Activated CD4-positive, alpha-beta memory T cell treated with anti-CD3 and anti-CD28 coated beads, Interleukin-2, amount 10 ng/mL, durations not matched to agents 7 days and 5 days (primary cell): ENCODE measurements around the gene AP4B1. TPM values are rescaled to one million over a fixed set of nuclear protein-coding genes. Genes with fewer than 3 reads are reported as not detected.

ENCODE experiments used
- CTCF ChIA-PET: fragments of 350-600 bp; sonication (Branson Sonifier 250); formaldehyde crosslinking; loops from one replicate; lab custom pipeline; 2021; ENCODE audit warnings: antibody characterized with exemption, inconsistent platforms; lab: Charles Lee
- POLR2A ChIA-PET: fragments of 350-600 bp; sonication (Branson Sonifier 250); formaldehyde crosslinking; loops from one replicate; lab custom pipeline; 2021; ENCODE audit warnings: antibody characterized with exemption; lab: Charles Lee
- DNase-seq: peaks from one replicate; pipeline ENCODE4 v3.0.0-alpha.2; 2020
- H3K27ac Mint-ChIP-seq: one replicate; pipeline ENCODE4 v1.8.0; 2021; ENCODE audit warnings: mild to moderate bottlenecking, mixed read lengths
- H3K27me3 Mint-ChIP-seq: one replicate; pipeline ENCODE4 v1.8.0; 2021; ENCODE audit warnings: mixed read lengths
- H3K36me3 Mint-ChIP-seq: one replicate; pipeline ENCODE4 v1.8.0; 2021; ENCODE audit warnings: low read depth, mixed read lengths
- H3K4me1 Mint-ChIP-seq: one replicate; pipeline ENCODE4 v1.8.0; 2021; ENCODE audit warnings: mixed read lengths
- H3K4me3 Mint-ChIP-seq: one replicate; pipeline ENCODE4 v1.8.0; 2021; ENCODE audit warnings: mild to moderate bottlenecking, mixed read lengths
- H3K9me3 Mint-ChIP-seq: one replicate; pipeline ENCODE4 v1.8.0; 2021; ENCODE audit warnings: mixed read lengths
- total RNA-seq, 2 experiments: library from RNA; stranded (reverse); gene quantifications; one replicate each; pipeline ENCODE4 v1.2.3, GENCODE V29; 2021

AP4B1 gene
- total RNA-seq, 2 experiments from 2014 or later, result 53.7 to 56.7 TPM

DNA sequence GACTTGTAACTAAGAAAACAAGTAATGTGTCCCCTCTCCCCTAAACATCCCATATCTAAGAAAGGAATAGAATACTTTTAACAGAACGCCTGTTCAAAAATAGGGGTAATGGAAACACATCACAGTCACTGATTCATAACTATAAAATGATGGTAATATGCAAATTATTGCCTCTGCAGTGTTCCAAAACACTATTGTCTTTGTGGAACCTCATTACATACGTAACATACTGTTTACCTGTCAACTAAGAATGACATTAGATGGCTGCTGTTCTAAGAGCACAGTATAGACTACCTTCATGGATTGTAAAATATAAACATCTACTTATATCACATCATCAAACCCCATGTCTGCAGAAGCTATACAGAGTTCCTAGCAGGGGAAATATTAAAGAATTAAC lies 13.8 kb downstream of the AP4B1 start:
- Mint-ChIP-seq H3K4me3 (no peak overlapping the region), H3K4me1 (peaks cover 22% of the 10 kb centered on the region), H3K9me3 (no peaks in the 10 kb centered on the region), H3K27ac (no peak overlapping the region), H3K27me3 (no peaks in the 10 kb centered on the region), H3K36me3 (peaks cover 31% of the 10 kb centered on the region)
- POLR2A ChIA-PET, result interaction anchor here (1.1 kb wide), 1 partner anchor 13 kb away, joined by 4 read pairs; no protein-coding TSS in a partner anchor
- CTCF ChIA-PET, result interaction anchor here (0.6 to 1.3 kb wide), 6 partner anchors 13 to 1134 kb away, joined by 3 to 7 read pairs (median 4); no protein-coding TSS in a partner anchor
- DNase-seq, result no peak

GRCh38 chr1:113887402-113888175 lies 17.0 kb downstream of the AP4B1 start, which contains the start of gene BCL2L15:
Gene BCL2L15, minus strand, starts transcription at chr1:113887581. Its CDS starts 206 bp downstream, at chr1:113887375.
- H3K4me3 Mint-ChIP-seq, result no peak within 1 kb of the TSS
- ChIA-PET POLR2A (interaction anchor here (1.2 to 3.8 kb wide), 3 partner anchors 12 to 16 kb away, joined by 3 to 18 read pairs (median 10); partner anchors contain the start of gene AP4B1), CTCF (interaction anchor here (1.3 kb wide), 2 partner anchors 8 to 12 kb away, joined by 3 to 4 read pairs; no protein-coding TSS in a partner anchor)
- no peak within 1 kb of the TSS for H3K27ac Mint-ChIP-seq
- H3K4me1 Mint-ChIP-seq, result peaks cover 26% of the 10 kb centered on the region
- no peak for DNase-seq
- peaks cover 17% of the 10 kb centered on the region for H3K36me3 Mint-ChIP-seq
- no peaks in the 10 kb centered on the region for H3K9me3 Mint-ChIP-seq
- H3K27me3 Mint-ChIP-seq, result no peaks in the 10 kb centered on the region

DNA sequence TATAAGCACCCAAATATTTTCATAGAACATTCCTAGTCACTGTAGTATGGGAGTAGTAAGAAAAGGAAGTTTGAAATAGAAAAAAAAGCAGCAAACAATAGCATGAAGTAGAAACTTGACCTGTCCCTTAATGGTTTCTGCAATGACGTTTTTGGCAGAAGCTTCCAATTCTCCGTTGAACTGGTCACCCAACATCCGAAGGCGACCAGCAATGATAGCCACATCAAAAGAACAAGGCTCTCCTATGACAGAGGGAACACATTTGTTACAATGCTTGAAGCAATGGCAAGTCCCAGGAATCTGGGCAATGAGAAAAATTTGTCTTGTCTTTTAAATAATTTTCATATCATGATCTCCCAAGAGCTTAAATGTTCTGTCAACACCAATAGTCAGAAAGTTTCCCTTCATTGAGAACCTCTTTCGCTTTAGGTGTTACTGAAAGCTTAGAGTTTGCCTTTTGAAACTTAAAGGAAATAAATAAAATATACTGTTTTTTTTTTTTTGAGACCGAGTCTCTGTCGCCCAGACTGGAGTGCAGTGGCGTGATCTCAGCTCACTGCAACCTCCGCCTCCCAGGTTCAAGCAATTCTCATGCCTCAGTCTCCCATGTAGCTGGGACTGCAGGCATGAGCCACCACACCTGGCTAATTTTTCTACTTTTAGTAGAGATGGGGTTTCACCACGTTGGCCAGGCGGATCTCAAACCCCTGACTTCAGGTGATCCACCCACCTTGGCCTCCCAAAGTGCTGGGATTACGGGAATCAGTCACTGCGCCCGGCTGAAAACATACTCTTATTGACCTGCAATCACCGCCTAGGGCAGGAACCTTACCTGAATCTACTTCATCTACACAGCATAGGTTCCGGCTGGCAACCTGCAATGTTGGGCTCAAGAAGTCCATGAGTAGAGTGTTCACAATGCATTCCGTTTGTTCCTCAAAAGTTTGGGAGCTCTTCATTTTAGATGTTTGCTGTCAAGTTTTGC lies 17.9 kb downstream of the AP4B1 start:
- POLR2A ChIA-PET, result interaction anchor here (1.1 to 3.8 kb wide), 4 partner anchors 11 to 44 kb away, joined by 3 to 18 read pairs (median 6); partner anchors contain the start of gene AP4B1
- Mint-ChIP-seq H3K27me3 (no peaks in the 10 kb centered on the region), H3K4me1 (peaks cover 27% of the 10 kb centered on the region), H3K9me3 (no peaks in the 10 kb centered on the region), H3K36me3 (peaks cover 17% of the 10 kb centered on the region), H3K27ac (no peak overlapping the region), H3K4me3 (no peak overlapping the region)
- DNase-seq, result no peak
- CTCF ChIA-PET, result interaction anchor here (1.3 kb wide), 2 partner anchors 9 to 11 kb away, joined by 3 to 4 read pairs; no protein-coding TSS in a partner anchor

DNA sequence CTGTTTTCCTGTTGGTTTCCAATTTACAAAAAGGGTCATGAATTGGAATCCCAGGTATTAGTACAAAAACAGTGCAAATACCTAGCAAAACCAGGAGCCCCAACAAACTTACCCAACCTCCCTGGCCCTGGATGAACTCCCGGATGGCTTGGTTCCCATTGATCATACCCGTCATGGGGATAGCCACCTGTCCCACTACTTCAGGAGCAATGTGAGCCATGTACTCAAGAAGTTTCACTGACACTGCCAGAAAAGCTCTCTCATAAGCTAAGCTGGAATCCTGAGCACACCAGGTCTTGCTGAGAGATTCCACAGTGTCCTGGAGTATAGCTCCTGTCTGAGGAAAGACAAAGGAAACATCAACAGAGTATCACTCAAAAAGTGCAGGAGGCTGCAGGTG lies 22.9 kb downstream of the AP4B1 start:
- H3K27ac Mint-ChIP-seq, result no peak overlapping the region
- ChIA-PET CTCF (interaction anchor here (0.9 to 1.2 kb wide), 3 partner anchors 12 to 401 kb away, joined by 3 to 6 read pairs (median 3); no protein-coding TSS in a partner anchor), POLR2A (interaction anchor here (1.3 to 6.4 kb wide), 4 partner anchors 11 to 65 kb away, joined by 3 to 41 read pairs (median 10); partner anchors contain the start of genes AP4B1 and DCLRE1B)
- DNase-seq, result no peak
- H3K4me3 Mint-ChIP-seq, result no peak overlapping the region
- no peaks in the 10 kb centered on the region for H3K9me3 Mint-ChIP-seq
- peaks cover 21% of the 10 kb centered on the region for H3K36me3 Mint-ChIP-seq
- H3K4me1 Mint-ChIP-seq, result peaks cover 51% of the 10 kb centered on the region
- H3K27me3 Mint-ChIP-seq, result no peaks in the 10 kb centered on the region

GRCh38 chr1:113879739-113880038 lies 24.9 kb downstream of the AP4B1 start:
- H3K4me1 Mint-ChIP-seq, result peaks cover 60% of the 10 kb centered on the region
- DNase-seq, result no peak
- H3K4me3 Mint-ChIP-seq, result no peak overlapping the region
- no peaks in the 10 kb centered on the region for H3K9me3 Mint-ChIP-seq
- H3K27ac Mint-ChIP-seq, result no peak overlapping the region
- CTCF ChIA-PET, result interaction anchor here (2.1 kb wide), 1 partner anchor 24 kb away, joined by 4 read pairs; the partner anchor contains the start of gene AP4B1
- POLR2A ChIA-PET, result interaction anchor here (1.1 to 6.4 kb wide), 4 partner anchors 10 to 49 kb away, joined by 3 to 41 read pairs (median 11); partner anchors contain the start of genes AP4B1, DCLRE1B and HIPK1
- no peaks in the 10 kb centered on the region for H3K27me3 Mint-ChIP-seq
- peaks cover 17% of the 10 kb centered on the region for H3K36me3 Mint-ChIP-seq

DNA sequence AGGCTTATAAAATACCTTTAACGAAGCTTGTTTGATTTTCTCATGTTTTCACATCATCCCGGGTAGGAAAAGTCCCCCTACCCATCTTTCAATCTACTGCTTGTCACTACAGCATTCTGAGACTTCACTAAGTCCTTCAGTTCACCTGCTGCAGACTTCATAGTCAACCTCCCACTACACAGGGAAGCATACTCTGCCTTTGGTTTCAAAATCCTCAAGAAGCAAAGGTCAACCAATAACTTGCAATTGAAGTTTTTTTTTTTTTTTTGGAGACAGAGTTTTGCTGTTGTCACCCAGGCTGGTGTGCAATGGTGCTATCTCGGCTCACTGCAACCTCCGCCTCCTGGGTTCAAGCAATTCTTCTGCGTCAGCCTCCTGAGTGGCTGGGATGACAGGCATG lies 28.4 kb downstream of the AP4B1 start:
- Mint-ChIP-seq H3K4me3 (no peak overlapping the region), H3K27me3 (no peaks in the 10 kb centered on the region), H3K27ac (no peak overlapping the region), H3K4me1 (peaks cover 75% of the 10 kb centered on the region), H3K9me3 (no peaks in the 10 kb centered on the region), H3K36me3 (peaks cover 14% of the 10 kb centered on the region)
- POLR2A ChIA-PET, result interaction anchor here (1.5 to 4.5 kb wide), 5 partner anchors 11 to 54 kb away, joined by 3 to 40 read pairs (median 10); partner anchors contain the start of genes AP4B1, BCL2L15, DCLRE1B and HIPK1
- CTCF ChIA-PET, result interaction anchor here (0.6 to 1.5 kb wide), 4 partner anchors 16 to 327 kb away, joined by 3 to 6 read pairs (median 3); partner anchors contain the start of gene AP4B1
- DNase-seq, result no peak

GRCh38 chr1:113875714-113876113 lies 28.9 kb downstream of the AP4B1 start:
- CTCF ChIA-PET, result interaction anchor here (0.6 to 1.5 kb wide), 5 partner anchors 12 to 327 kb away, joined by 3 to 6 read pairs (median 3); partner anchors contain the start of genes AP4B1 and BCL2L15

DNA sequence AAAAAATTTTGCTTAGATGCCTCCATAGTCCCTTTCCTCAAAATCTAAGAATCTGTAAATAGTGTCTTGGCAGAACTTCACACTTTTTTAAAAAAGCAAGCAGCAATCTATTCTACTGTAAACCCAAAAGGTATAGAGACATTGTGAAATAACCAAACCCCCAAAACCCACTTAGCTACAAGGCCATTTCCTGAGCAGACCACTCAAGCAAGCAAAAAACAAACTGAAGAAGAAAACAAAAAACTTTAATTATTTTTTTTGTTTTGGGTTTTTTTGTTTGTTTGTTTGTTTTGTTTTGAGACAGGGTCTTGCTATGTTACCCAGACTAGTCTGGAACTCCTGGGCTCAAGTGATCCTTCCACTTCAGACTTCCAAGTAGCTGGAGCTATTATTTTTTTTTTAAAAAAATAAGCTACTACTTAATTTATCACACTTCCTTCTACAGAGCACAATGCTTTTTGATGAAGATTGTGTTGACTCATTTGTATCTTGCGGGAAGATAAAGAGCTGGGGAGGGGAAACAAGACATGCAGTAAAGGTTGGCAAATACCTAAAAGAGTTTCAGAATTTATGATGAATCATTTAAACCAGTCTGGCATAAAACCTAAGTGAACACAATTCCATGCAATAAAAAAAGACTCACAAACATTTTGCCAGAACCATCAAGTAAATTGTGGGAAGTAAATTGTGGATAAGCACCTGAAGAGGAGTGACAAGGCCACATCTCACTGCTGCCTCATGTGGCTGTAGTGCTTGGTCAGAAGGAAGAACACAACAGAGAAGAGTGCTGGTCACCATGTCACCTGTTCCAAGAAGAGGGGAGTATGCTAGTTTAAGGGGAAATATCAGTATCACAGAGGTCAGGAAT lies 30.4 kb downstream of the AP4B1 start:
- Mint-ChIP-seq H3K4me3 (no peak overlapping the region), H3K4me1 (peaks cover 68% of the 10 kb centered on the region), H3K36me3 (peaks cover 16% of the 10 kb centered on the region), H3K9me3 (no peaks in the 10 kb centered on the region), H3K27ac (peak overlapping the region; percentile 89), H3K27me3 (no peaks in the 10 kb centered on the region)
- ChIA-PET CTCF (interaction anchor here (0.8 to 1.1 kb wide), 5 partner anchors 15 to 91 kb away, joined by 3 to 7 read pairs (median 3); partner anchors contain the start of genes AP4B1 and HIPK1), POLR2A (interaction anchor here (1.0 to 4.5 kb wide), 9 partner anchors 12 to 467 kb away, joined by 3 to 40 read pairs (median 4); partner anchors contain the start of genes AP4B1, BCL2L15, DCLRE1B and HIPK1)
- peak; percentile 25 for DNase-seq

More at GRCh38 chr1:113875714-113876113, 28.9 kb downstream of the AP4B1 start:
- H3K4me1 Mint-ChIP-seq, result peaks cover 71% of the 10 kb centered on the region
- peaks cover 13% of the 10 kb centered on the region for H3K36me3 Mint-ChIP-seq
- H3K27me3 Mint-ChIP-seq, result no peaks in the 10 kb centered on the region
- POLR2A ChIA-PET, result interaction anchor here (1.0 to 4.5 kb wide), 7 partner anchors 11 to 64 kb away, joined by 3 to 40 read pairs (median 4); partner anchors contain the start of genes AP4B1, BCL2L15, DCLRE1B and HIPK1
- no peak overlapping the region for H3K27ac Mint-ChIP-seq
- no peak overlapping the region for H3K4me3 Mint-ChIP-seq
- DNase-seq, result no peak
- no peaks in the 10 kb centered on the region for H3K9me3 Mint-ChIP-seq

DNA sequence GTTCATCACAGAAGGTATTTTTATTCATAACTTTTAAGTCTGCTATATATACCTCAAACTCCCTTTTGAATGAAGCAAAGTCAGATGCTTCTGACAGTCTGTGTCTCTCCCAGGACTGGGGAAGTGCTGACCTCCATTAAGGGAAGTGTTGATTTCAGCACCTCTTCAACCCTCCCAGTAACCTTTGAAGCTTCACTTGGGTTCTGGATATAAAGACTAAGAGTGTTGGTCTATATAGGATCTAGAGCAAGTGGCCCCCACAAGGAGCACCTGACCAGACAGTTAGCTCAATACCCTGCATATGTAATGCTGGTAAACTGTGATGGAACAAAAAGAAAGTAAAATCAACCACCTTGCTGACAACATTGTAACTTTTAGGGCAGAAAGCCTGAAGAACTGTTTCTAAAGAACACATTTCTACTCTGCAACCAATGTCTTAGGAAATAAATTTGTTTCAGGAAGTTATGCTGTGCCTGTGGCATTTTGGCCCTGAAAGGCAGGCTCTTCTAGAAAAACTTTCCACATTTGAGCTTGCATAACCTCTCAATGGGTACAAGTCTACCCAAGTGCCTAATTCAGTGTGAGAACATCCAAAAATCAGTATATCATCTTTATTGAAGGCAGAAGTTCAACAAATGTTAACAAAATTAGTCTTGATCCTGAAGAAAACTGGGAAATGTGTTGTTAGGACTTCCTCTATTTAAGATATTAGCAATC lies 32.2 kb downstream of the AP4B1 start:
- peak overlapping the region; percentile 91 for H3K4me3 Mint-ChIP-seq
- peaks cover 27% of the 10 kb centered on the region for H3K36me3 Mint-ChIP-seq
- peak overlapping the region; percentile 98 for H3K27ac Mint-ChIP-seq
- H3K9me3 Mint-ChIP-seq, result no peaks in the 10 kb centered on the region
- POLR2A ChIA-PET, result interaction anchor here (0.6 to 1.3 kb wide), 8 partner anchors 13 to 68 kb away, joined by 3 to 30 read pairs (median 4); partner anchors contain the start of genes AP4B1, BCL2L15, DCLRE1B and HIPK1
- peak; percentile 32 for DNase-seq
- H3K4me1 Mint-ChIP-seq, result peaks cover 71% of the 10 kb centered on the region
- CTCF ChIA-PET, result interaction anchor here (0.8 to 1.1 kb wide), 3 partner anchors 11 to 38 kb away, joined by 3 to 5 read pairs (median 4); no protein-coding TSS in a partner anchor
- no peaks in the 10 kb centered on the region for H3K27me3 Mint-ChIP-seq

DNA sequence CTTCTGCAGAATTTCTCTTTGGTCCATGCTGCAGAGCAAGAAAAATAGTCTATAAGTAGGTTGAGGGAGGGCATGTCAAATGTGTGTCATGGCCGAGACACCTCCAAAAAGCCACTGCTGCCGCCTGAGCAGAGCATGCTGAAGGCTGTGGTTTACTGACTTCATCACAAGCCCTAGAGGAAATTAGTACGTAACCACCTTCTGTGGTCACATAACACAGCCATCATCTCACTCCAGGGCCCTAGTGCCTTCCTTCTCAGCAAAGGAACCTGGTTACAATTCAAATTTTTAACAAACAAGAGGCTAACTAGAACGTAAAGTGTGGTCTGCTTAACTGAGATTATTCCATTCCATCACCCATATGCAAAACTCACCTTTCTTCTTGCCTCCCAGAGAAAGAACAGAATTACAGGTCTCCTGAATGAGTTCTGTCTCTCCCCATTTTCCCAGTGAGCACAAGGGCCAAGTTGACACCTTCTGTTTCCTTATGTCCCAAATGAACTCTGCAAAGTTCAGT lies 32.9 kb downstream of the AP4B1 start, which contains the start of gene PTPN22:
TSS of gene PTPN22 (minus strand) at position 116 of the 517 bp plus-strand sequence.
- Mint-ChIP-seq H3K9me3 (no peaks in the 10 kb centered on the region), H3K27ac (peak within 1 kb of the TSS; percentile 98), H3K4me3 (peak within 1 kb of the TSS; percentile 91), H3K36me3 (peaks cover 29% of the 10 kb centered on the region), H3K4me1 (peaks cover 74% of the 10 kb centered on the region), H3K27me3 (no peaks in the 10 kb centered on the region)
- ChIA-PET CTCF (interaction anchor here (1.1 kb wide), 1 partner anchor 32 kb away, joined by 5 read pairs; no protein-coding TSS in a partner anchor), POLR2A (interaction anchor here (1.0 to 1.3 kb wide), 5 partner anchors 16 to 69 kb away, joined by 3 to 30 read pairs (median 4); partner anchors contain the start of genes AP4B1, BCL2L15, DCLRE1B and HIPK1)
- peak; percentile 89 for DNase-seq
